Measurements from ENCODE around the gene ZNF3.

The ZNF3 gene

DNA sequence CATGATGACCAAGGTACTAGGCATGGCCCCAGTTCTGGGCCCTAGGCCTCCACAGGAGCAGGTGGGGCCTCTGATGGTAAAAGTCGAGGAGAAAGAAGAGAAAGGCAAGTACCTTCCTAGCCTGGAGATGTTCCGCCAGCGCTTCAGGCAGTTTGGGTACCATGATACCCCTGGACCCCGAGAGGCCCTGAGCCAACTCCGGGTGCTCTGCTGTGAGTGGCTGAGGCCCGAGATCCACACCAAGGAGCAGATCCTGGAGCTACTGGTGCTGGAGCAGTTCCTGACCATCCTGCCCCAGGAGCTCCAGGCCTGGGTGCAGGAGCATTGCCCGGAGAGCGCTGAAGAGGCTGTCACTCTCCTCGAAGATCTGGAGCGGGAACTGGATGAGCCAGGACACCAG lies 24.5 kb downstream of the ZNF3 start:
- TF ChIP-seq, protein P1, sequence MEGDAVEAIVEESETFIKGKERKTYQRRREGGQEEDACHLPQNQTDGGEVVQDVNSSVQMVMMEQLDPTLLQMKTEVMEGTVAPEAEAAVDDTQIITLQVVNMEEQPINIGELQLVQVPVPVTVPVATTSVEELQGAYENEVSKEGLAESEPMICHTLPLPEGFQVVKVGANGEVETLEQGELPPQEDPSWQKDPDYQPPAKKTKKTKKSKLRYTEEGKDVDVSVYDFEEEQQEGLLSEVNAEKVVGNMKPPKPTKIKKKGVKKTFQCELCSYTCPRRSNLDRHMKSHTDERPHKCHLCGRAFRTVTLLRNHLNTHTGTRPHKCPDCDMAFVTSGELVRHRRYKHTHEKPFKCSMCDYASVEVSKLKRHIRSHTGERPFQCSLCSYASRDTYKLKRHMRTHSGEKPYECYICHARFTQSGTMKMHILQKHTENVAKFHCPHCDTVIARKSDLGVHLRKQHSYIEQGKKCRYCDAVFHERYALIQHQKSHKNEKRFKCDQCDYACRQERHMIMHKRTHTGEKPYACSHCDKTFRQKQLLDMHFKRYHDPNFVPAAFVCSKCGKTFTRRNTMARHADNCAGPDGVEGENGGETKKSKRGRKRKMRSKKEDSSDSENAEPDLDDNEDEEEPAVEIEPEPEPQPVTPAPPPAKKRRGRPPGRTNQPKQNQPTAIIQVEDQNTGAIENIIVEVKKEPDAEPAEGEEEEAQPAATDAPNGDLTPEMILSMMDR (IDR thresholded peaks at IDR 0.05; ENCODE audit: low read depth, low read length, missing control alignments) = no peak
- no peak overlapping the region for H3K4me3 ChIP-seq (ENCODE audit: low read depth, low read length)
- no peak for DNase-seq (ENCODE audit: low read depth)

DNA sequence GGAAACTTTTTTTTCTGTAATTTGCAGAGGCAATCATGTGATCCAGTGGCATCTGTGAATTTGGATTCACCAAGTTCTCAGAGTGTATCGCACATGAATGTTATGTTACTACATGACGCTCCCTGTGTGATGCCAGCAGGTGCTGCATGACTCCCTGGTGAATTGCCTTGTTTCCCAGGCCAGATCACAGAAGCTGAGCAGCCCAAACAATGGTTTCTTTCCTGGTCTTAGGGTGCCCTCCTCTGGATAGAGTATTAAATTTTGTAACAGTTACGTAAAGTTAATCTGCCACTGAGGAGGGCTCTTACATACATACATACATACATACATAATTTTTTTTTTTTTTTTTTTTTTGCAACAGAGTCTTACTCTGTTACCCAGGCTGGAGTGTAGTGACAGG lies 28.3 kb downstream of the ZNF3 start:
- TF ChIP-seq, protein P1 (IDR thresholded peaks at IDR 0.05; ENCODE audit: low read depth, low read length, missing control alignments) = no peak
- DNase-seq (ENCODE audit: low read depth) = peak; percentile 10
- H3K4me3 ChIP-seq (ENCODE audit: low read depth, low read length) = no peak overlapping the region

DNA sequence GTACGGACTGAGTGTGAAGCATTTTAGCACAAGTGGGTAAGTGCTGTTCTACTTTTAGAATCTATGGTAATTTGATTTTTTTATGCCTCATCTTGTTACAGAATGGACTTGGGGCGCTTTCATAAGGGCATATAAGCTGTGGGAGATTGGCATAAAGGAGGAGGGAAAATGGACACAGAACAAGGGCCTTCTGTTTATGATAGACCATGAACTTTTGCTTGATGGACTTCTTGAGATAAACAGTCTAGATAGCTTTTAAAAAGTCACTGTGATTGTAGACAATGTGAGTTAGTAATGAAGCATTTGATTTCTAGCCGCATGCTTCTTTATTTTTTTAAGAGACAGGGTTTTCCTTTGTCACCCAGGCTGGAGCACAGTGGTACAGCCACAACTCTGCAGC lies 29.9 kb downstream of the ZNF3 start:
- TF ChIP-seq, protein P1 (IDR thresholded peaks at IDR 0.05; ENCODE audit: low read depth, low read length, missing control alignments) = no peak
- H3K4me3 ChIP-seq (ENCODE audit: low read depth, low read length) = no peak overlapping the region
- no peak for DNase-seq (ENCODE audit: low read depth)

DNA sequence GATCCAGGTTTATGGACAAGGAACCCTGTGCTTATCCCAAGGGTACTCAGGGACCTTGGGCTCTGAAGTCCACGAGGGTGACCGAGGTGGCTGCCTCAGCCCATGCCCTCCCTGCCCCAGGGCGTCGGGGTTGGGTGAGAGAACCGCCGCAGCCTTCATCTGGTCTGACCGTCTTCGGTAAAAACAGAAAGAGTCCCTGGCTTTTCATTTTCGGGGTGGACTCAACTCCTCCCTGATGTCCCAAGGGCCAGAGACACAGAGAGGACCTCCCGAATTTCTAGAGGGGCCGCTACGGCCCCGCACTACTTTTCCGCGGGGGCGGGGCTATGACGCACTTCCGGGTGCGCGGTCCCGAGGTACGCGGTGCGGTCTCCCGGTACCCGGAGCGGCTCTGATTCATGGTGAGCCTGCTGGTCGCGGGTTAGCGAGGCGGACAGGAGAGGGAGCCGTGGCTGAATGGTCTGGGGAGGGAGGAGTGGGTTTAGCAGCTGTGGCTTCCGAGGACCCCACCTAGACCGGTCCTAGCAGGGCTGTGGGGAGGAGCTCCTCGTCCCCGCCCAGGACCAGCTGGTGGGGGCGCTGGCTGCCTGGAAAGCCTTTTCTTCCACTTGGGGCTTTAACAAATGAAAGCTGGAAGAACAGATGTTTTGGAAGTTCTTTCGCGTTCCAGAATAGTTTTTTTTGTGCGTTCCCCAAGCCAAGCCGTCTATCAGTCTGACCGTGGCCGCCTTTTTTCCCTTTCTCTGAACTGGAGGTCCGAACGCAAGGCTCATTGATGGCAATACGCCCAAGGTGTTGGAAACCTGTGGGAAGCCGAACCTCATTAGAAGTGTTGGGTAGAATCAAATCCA lies 31.9 kb downstream of the ZNF3 start, which contains the start of gene ZSCAN21:
ZSCAN21 (plus strand) TSS at position 334 of the 851 bp plus-strand sequence. CDS start 7,233 bp downstream, outside the sequence.
- TF ChIP-seq, protein P1 (IDR thresholded peaks at IDR 0.05; ENCODE audit: low read depth, low read length, missing control alignments) = no peak
- peak; percentile 21 for DNase-seq (ENCODE audit: low read depth)
- H3K4me3 ChIP-seq (ENCODE audit: low read depth, low read length) = peak within 1 kb of the TSS; percentile 65

DNA sequence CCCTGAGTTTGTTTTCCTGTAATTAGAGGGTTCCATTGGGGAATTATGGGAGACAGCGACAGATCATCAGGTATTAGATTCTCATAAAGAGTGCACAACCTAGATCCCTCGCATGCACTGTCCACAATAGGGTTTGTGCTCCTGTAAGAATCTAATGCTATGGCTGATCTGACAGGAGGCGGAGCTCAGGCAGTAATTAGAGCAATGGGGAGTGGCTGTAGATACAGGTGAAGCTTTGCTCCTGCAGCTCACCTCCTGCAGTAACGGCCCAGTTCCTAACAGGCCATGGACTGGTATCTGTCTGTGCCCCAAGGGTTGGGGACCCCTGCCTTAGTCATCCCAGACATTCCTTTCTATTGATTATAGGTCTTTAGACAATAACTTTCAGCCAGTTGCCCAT lies 32.8 kb downstream of the ZNF3 start:
- no peak overlapping the region for H3K4me3 ChIP-seq (ENCODE audit: low read depth, low read length)
- DNase-seq (ENCODE audit: low read depth) = no peak
- TF ChIP-seq, protein P1 (IDR thresholded peaks at IDR 0.05; ENCODE audit: low read depth, low read length, missing control alignments) = no peak

DNA sequence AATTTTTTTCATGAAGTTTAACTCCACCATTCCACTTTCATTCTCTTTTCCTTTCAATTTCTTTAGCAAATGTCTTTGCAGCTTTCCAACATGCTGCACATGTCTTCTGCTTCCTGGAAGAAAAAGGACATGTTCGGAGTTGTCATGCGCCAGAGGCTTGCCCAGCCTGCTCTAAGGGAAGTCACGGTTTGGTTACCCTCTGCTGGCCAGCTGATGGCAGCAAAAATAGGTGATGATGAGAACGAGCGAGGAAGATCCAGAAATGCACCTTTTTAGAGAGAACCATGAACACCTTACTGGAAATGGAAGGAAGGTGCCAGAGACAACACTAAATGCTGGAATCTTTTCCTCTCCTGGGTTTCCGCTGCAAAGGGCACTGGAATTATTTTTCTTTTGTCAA lies 36.8 kb downstream of the ZNF3 start:
- peak; percentile 22 for DNase-seq (ENCODE audit: low read depth)
- no peak overlapping the region for H3K4me3 ChIP-seq (ENCODE audit: low read depth, low read length)
- TF ChIP-seq, protein P1 (IDR thresholded peaks at IDR 0.05; ENCODE audit: low read depth, low read length, missing control alignments) = peak; percentile 31

DNA sequence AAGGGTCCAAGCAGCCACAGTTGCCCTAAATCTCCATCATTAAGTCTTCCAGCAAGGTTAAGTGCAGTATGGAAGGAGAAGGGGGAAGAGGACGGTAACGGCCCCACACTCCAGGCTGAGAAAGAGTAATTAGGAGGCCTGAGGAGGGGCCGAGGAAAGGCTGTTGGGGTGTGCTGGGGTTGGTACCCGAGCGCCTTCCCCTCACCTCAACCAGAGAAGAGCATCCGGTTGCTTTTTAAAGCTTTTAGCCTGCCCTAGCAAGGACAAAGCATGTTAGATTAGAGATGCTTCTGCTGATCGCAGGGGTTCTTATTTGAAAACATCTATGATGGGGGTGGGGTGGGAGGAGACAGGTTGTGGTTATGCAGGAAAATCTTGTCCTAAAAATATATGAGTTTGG lies 40.9 kb downstream of the ZNF3 start:
- TF ChIP-seq, protein P1 (IDR thresholded peaks at IDR 0.05; ENCODE audit: low read depth, low read length, missing control alignments) = no peak
- H3K4me3 ChIP-seq (ENCODE audit: low read depth, low read length) = no peak overlapping the region
- DNase-seq (ENCODE audit: low read depth) = no peak
